GM19397 (cell line): ENCODE measurements around the gene EFHB.
"Not testable (repeated sequence)": the region's sequence is repeated elsewhere in the genome, so short reads cannot be mapped to it uniquely, and the experiment has no call there.

ENCODE experiments used
- ATAC-seq: cut with Tn5 transposase; IDR thresholded peaks from one replicate; pipeline ENCODE4 v1.9.1; 2021; ENCODE audit warnings: mild to moderate bottlenecking, moderate library complexity; ENCODE audit not compliant: unreplicated experiment

Gene EFHB

GRCh38 chr3:19931180-19931692 lies 2.8 kb downstream of the EFHB start:
- ATAC-seq, result peak; percentile 83

- ATAC-seq, result no peak
Observed at GRCh38 chr3:19920401-19921080, 13.5 kb downstream of the EFHB start.

GRCh38 chr3:19917167-19917566 lies 16.9 kb downstream of the EFHB start:
- no peak for ATAC-seq

- ATAC-seq, result no peak
Observed at GRCh38 chr3:19911452-19911851, 22.6 kb downstream of the EFHB start.

GRCh38 chr3:19907523-19907922 lies 26.5 kb downstream of the EFHB start:
- ATAC-seq, result no peak

- ATAC-seq, result no peak
Observed at GRCh38 chr3:19903649-19904048, 30.4 kb downstream of the EFHB start.

- no peak for ATAC-seq
Observed at GRCh38 chr3:19901918-19902317, 32.1 kb downstream of the EFHB start.

- no peak for ATAC-seq
Observed at GRCh38 chr3:19901337-19901736, 32.7 kb downstream of the EFHB start.

GRCh38 chr3:19899833-19900232 lies 34.2 kb downstream of the EFHB start:
- not testable (repeated sequence) for ATAC-seq

- ATAC-seq, result no peak
Observed at GRCh38 chr3:19899264-19899663, 34.8 kb downstream of the EFHB start.

GRCh38 chr3:19898721-19899120 lies 35.3 kb downstream of the EFHB start:
- no peak for ATAC-seq

GRCh38 chr3:19891740-19892139 lies 42.3 kb downstream of the EFHB start:
- no peak for ATAC-seq

- no peak for ATAC-seq
Observed at GRCh38 chr3:19888428-19889152, 45.4 kb downstream of the EFHB start.

GRCh38 chr3:19887122-19887521 lies 46.9 kb downstream of the EFHB start:
- not testable (repeated sequence) for ATAC-seq

GRCh38 chr3:19886404-19886803 lies 47.6 kb downstream of the EFHB start:
- no peak for ATAC-seq

GRCh38 chr3:19885468-19885867 lies 48.5 kb downstream of the EFHB start:
- ATAC-seq, result no peak

- ATAC-seq, result no peak
Observed at GRCh38 chr3:19881852-19882251, 52.2 kb downstream of the EFHB start.

- ATAC-seq, result no peak
Observed at GRCh38 chr3:19881036-19881435, 53.0 kb downstream of the EFHB start.

GRCh38 chr3:19877656-19878055 lies 56.4 kb downstream of the EFHB start:
- no peak for ATAC-seq

GRCh38 chr3:19866751-19867347 lies 67.2 kb downstream of the EFHB start:
- ATAC-seq, result peak; percentile 89

GRCh38 chr3:19855318-19855717 lies 78.7 kb downstream of the EFHB start:
- ATAC-seq, result not testable (repeated sequence)

- ATAC-seq, result not testable (repeated sequence)
Observed at GRCh38 chr3:19846609-19847008, 87.4 kb downstream of the EFHB start.
